DOHH2 (cell line): Measurements from ENCODE around the gene KIRREL3.

ENCODE experiments used
- H3F3A ChIP-seq: fragments of 200-600 bp; sonication (generic), shearing (Covaris generic); 2 replicates; pipeline ENCODE4 v1.6.0; 2016; ENCODE audit warnings: antibody characterized with exemption, mild to moderate bottlenecking; ENCODE audit not compliant: control insufficient read depth, insufficient read depth
- H3K27ac ChIP-seq: fragments of 200-600 bp; sonication (generic); 2 replicates; pipeline ENCODE4 v1.5.1; 2014; ENCODE audit warnings: low read depth, mild to moderate bottlenecking, low read length, moderate library complexity
- H3K27me3 ChIP-seq: fragments of 200-600 bp; sonication (generic); 2 replicates; pipeline ENCODE4 v1.6.1; 2014; ENCODE audit warnings: mild to moderate bottlenecking, low read length, mixed read lengths; ENCODE audit not compliant: control insufficient read depth
- H3K36me3 ChIP-seq: fragments of 200-600 bp; sonication (generic); 2 replicates; pipeline ENCODE4 v1.6.1; 2014; ENCODE audit warnings: mild to moderate bottlenecking, low read length, moderate library complexity, mixed read lengths; ENCODE audit not compliant: control insufficient read depth
- H3K4me1 ChIP-seq: fragments of 200-600 bp; sonication (generic); 2 replicates; pipeline ENCODE4 v1.6.1; 2014; ENCODE audit warnings: mild to moderate bottlenecking, low read length, mixed read lengths; ENCODE audit not compliant: control insufficient read depth
- H3K4me2 ChIP-seq: fragments of 200-600 bp; sonication (generic); 2 replicates; pipeline ENCODE4 v1.6.0; 2014; ENCODE audit warnings: mild to moderate bottlenecking, low read length, moderate library complexity
- H3K4me3 ChIP-seq: fragments of 200-600 bp; sonication (generic); 2 replicates; pipeline ENCODE4 v1.5.1; 2014; ENCODE audit warnings: mild to moderate bottlenecking, low read length, mixed read lengths
- H3K79me2 ChIP-seq: fragments of 200-600 bp; sonication (generic); 2 replicates; pipeline ENCODE4 v1.6.1; 2014; ENCODE audit warnings: mild to moderate bottlenecking, low read length, mixed read lengths; ENCODE audit not compliant: control insufficient read depth
- H3K9me2 ChIP-seq: fragments of 200-600 bp; sonication (generic); replicated peaks from 2 replicates; pipeline ENCODE4 v1.6.1; 2014; ENCODE audit warnings: mild to moderate bottlenecking, low read length, mixed read lengths; ENCODE audit not compliant: control insufficient read depth
- H3K9me3 ChIP-seq: fragments of 200-600 bp; sonication (generic); 2 replicates; pipeline ENCODE4 v1.6.1; 2014; ENCODE audit warnings: antibody characterized with exemption, low read length, mixed read lengths; ENCODE audit not compliant: control insufficient read depth, insufficient read depth
- H4K20me1 ChIP-seq: fragments of 200-600 bp; sonication (generic); 2 replicates; pipeline ENCODE4 v1.6.0; 2014; ENCODE audit warnings: low read depth, mild to moderate bottlenecking, antibody characterized with exemption, low read length, moderate library complexity; ENCODE audit not compliant: control insufficient read depth, insufficient read depth
- EZH2phosphoT487 ChIP-seq: fragments of 200-600 bp; sonication (generic); IDR thresholded peaks from 2 replicates; pipeline ENCODE4 v1.6.1; 2017; ENCODE audit warnings: borderline replicate concordance, mild to moderate bottlenecking, antibody characterized with exemption, low read length, moderate library complexity, mixed read lengths
- TF ChIP-seq, protein P1 (sequence below): fragments of 200-600 bp; sonication (generic); IDR thresholded peaks from one replicate; pipeline ENCODE4 v1.5.1; 2014; ENCODE audit warnings: antibody characterized with exemption, mild to moderate bottlenecking, low read depth, low read length; ENCODE audit not compliant: poor library complexity, severe bottlenecking

KIRREL3 gene

DNA sequence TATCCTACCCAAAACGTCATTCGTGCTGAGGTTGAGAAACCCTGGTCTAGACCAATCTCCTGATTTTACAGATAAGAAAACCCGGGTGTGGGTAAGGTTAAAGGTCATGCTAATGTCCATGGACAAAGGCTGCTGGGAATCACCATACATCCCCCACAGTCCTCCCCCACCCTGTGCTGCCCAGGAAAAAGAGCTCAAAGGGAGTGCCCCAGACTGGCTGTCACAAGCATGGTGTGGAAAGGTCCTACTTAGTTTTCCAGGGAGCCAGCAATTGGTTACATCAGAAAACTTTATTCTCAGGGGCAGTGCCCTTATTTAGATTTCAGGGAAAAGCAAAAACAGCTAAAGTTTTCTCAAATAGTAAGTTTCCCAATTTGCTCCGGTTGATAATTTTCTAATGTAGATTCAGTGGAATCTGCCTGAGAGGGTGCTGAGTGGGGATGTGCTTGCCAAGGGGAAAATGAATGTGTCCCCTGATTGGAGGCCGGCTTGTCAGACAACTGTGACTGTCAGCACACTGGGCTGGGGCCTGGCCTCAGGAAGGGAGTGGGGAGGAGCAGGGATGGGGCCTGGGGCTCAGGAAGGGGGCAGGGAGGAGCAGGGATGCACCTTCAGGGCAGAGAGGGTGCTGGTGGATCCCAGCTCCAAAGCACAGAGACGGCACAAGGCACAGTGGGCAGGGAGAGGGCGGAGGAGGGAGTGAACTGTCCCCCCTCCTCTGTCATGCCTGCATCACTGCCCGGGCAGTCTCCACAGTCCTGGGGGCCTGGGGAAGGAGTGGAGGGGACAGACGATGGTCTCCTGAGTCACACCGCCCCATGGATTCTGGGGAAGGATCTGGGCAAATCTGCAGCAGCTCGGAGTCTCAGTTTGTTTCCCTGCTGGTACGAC, 263.6 kb downstream of the KIRREL3 start:
- Histone ChIP-seq H3K9me2 (no peaks in the 10 kb centered on the region), H3K27ac (no peak overlapping the region), H3K79me2 (no peaks in the 10 kb centered on the region), H3F3A (no peaks in the 10 kb centered on the region), H3K27me3 (peaks cover 12% of the 10 kb centered on the region), H3K4me1 (peaks cover 3% of the 10 kb centered on the region; the same call in 1 of the 2 replicates), H3K4me2 (no peak overlapping the region), H3K4me3 (no peak overlapping the region), H3K36me3 (no peaks in the 10 kb centered on the region), H3K9me3 (no peaks in the 10 kb centered on the region), H4K20me1 (no peaks in the 10 kb centered on the region)
- TF ChIP-seq, protein P1, sequence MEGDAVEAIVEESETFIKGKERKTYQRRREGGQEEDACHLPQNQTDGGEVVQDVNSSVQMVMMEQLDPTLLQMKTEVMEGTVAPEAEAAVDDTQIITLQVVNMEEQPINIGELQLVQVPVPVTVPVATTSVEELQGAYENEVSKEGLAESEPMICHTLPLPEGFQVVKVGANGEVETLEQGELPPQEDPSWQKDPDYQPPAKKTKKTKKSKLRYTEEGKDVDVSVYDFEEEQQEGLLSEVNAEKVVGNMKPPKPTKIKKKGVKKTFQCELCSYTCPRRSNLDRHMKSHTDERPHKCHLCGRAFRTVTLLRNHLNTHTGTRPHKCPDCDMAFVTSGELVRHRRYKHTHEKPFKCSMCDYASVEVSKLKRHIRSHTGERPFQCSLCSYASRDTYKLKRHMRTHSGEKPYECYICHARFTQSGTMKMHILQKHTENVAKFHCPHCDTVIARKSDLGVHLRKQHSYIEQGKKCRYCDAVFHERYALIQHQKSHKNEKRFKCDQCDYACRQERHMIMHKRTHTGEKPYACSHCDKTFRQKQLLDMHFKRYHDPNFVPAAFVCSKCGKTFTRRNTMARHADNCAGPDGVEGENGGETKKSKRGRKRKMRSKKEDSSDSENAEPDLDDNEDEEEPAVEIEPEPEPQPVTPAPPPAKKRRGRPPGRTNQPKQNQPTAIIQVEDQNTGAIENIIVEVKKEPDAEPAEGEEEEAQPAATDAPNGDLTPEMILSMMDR = no peak
- no peak for TF ChIP-seq EZH2phosphoT487

DNA sequence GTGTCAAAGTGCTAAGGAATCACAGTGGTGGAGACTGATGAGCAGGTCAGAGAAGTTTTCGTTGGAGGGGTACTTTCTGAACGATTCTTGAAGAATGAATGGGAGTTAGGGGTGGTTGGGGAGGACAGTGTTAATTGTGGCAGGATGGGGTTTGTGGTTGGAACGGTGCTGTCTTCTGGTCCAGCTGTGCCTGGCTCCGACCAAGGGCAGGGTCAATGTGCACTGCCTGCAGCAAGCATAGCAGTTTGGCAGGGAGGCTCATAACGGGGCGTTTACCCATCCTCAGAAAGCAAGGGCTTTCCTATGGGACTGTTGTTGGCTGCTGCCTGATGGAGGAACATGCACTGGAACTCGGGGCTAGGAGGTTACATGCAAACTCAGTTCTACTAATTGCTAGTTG, 265.8 kb downstream of the KIRREL3 start:
- H3K27ac ChIP-seq = no peak overlapping the region
- no peaks in the 10 kb centered on the region for H3K9me2 ChIP-seq
- no peak for TF ChIP-seq EZH2phosphoT487
- TF ChIP-seq, protein P1 = no peak
- peaks cover 11% of the 10 kb centered on the region for H3K27me3 ChIP-seq
- no peaks in the 10 kb centered on the region for H4K20me1 ChIP-seq
- no peaks in the 10 kb centered on the region for H3K79me2 ChIP-seq
- H3K4me3 ChIP-seq = no peak overlapping the region
- H3F3A ChIP-seq = no peaks in the 10 kb centered on the region
- no peaks in the 10 kb centered on the region for H3K36me3 ChIP-seq
- no peaks in the 10 kb centered on the region for H3K9me3 ChIP-seq
- no peaks in the 10 kb centered on the region for H3K4me1 ChIP-seq
- no peak overlapping the region for H3K4me2 ChIP-seq

DNA sequence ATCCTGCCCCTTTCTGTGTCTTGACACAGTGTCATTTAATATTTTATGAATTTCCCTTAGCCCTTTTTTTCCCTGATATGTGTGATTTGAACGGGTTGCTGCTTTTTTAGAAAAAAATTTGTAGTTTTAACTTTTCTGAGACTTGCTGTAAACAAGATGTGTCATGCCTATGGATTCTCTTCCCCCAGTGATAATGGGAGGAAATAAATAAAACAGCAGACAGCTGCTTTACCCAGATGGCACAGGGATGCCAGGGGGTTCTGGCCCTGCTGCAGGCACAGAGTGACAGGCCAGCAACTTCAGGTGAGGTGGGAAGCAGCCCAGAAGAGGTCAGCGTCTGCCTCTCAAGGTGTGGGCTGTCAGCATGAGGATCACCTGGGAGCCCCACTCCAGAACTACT, 266.9 kb downstream of the KIRREL3 start:
- Histone ChIP-seq H3K4me2 (no peak overlapping the region), H3K27me3 (peaks cover 4% of the 10 kb centered on the region), H4K20me1 (no peaks in the 10 kb centered on the region), H3K79me2 (no peaks in the 10 kb centered on the region), H3K36me3 (no peaks in the 10 kb centered on the region), H3K4me3 (no peak overlapping the region), H3K9me3 (no peaks in the 10 kb centered on the region), H3K27ac (no peak overlapping the region), H3K4me1 (no peaks in the 10 kb centered on the region), H3K9me2 (no peaks in the 10 kb centered on the region), H3F3A (no peaks in the 10 kb centered on the region)
- TF ChIP-seq EZH2phosphoT487 = no peak
- TF ChIP-seq, protein P1 = no peak
